GM12873 (cell line): ENCODE results near the gene ESPNL.

Experiments used
- TF ChIP-seq, protein P1 (sequence below): IDR thresholded peaks from 2 replicates; pipeline ENCODE4 v1.5.1; 2012; ENCODE audit warnings: low read depth, mild to moderate bottlenecking, moderate library complexity, low read length, control low read depth; ENCODE audit not compliant: insufficient read depth; ENCODE audit errors: missing control alignments

The ESPNL gene

DNA sequence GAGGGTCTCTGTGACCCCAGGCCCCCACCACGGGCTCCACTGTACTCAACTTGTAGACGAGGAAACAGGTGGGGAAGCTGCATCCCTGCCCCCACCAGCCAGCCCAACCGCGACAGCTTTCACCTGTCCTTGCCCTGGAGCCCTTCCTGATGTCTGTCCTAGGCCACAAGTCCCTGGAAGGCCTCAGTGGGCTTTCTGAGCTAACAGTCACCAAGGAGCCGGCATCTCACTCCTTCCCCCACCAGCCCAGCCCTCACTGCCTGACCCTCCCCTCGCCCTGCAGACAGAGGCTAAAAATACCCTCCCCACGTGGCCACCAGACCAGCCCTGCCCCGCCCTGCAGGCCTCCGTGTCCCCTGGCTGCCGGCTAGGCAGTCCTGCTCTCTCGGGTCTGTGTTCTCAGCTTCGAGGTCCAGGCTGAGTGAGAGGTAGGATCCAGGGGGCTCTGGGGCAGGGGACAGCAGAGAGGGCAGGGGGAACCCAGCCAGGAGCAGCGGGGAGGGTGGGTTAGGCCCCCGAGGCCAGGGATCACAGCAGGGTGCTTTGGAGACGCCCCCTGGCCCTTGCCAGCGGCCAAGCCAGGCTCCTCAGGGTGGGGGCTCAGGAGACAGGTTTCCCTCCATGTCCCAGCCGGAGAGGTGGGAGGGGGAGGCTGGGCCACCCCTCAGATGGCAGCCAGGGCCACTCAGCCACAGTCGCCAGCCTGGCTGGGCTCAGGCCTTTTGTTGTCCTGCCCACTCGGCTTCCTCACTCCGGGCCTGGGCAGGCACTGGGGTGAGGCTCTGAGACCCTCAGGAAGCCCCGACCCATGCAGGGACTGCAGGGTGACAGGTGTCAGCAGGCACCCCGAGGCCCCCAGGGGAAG lies 38.4 kb downstream of the ESPNL start, which contains the start of gene KLHL30:
TSS of gene KLHL30 (plus strand) at position 338 of the 865 bp plus-strand sequence. CDS start 2,087 bp downstream, outside the sequence.
- TF ChIP-seq, protein P1, sequence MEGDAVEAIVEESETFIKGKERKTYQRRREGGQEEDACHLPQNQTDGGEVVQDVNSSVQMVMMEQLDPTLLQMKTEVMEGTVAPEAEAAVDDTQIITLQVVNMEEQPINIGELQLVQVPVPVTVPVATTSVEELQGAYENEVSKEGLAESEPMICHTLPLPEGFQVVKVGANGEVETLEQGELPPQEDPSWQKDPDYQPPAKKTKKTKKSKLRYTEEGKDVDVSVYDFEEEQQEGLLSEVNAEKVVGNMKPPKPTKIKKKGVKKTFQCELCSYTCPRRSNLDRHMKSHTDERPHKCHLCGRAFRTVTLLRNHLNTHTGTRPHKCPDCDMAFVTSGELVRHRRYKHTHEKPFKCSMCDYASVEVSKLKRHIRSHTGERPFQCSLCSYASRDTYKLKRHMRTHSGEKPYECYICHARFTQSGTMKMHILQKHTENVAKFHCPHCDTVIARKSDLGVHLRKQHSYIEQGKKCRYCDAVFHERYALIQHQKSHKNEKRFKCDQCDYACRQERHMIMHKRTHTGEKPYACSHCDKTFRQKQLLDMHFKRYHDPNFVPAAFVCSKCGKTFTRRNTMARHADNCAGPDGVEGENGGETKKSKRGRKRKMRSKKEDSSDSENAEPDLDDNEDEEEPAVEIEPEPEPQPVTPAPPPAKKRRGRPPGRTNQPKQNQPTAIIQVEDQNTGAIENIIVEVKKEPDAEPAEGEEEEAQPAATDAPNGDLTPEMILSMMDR: no peak

DNA sequence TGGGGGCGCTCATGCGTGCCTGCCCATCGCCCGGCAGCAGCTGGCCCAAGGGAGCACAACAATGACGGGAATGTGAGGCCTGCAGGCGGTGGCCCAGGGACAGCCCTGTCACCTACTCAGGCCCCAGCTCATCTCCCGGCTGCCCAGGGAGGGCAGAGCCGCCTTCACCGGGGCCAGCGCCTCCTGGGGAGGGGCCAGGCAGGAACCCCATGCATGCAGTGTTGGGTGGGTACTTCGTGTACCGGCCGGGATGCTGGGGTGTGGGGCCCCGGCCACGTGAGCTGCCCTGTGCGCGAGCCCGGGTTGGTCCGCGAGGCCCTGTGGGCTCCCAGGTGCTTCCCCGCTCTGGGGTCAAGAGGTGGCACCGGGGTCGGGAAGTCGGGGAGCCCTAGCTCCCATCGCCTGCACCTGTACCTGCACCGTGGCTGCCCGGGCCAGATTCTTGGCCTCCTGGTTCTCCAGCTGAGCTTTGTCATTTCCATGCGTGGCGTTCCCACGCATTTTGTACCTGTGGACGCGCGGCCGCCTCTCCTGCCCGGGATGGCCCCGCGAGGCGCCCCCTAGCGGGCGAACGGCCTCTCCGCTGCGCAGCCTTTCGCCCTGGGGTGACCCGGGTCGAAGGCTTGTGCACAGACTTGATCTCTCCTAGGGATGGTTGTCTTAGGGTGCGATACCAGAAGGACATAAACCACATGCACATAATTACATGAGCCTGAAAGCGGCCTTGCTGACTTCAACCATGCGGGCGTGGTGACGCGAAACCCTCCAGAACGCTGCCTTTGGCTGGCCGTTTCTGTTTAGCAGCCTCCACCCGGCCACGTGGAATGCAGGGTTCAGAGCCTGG lies 39.3 kb downstream of the ESPNL start:
- TF ChIP-seq, protein P1: peak; percentile 61

DNA sequence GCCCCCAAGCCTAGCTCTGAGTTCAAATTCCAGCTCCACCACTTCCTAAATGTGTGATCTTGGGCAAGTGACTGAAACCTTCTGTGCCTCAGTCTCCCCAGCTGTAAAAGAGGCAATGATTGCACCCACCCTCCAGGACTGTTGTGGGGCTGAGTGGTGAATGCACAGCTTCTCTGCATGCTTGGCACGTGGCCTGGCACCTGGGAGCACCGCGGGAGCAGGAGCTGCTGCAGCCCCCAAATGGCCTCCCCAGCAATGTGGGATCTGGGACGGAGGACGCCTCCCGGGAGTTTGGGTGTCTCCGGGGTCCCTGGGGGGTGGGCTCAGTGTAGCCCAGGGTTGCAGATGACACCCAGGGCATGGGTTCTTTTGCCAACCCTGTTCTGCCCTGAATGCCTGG lies 39.9 kb downstream of the ESPNL start:
- TF ChIP-seq, protein P1: no peak

DNA sequence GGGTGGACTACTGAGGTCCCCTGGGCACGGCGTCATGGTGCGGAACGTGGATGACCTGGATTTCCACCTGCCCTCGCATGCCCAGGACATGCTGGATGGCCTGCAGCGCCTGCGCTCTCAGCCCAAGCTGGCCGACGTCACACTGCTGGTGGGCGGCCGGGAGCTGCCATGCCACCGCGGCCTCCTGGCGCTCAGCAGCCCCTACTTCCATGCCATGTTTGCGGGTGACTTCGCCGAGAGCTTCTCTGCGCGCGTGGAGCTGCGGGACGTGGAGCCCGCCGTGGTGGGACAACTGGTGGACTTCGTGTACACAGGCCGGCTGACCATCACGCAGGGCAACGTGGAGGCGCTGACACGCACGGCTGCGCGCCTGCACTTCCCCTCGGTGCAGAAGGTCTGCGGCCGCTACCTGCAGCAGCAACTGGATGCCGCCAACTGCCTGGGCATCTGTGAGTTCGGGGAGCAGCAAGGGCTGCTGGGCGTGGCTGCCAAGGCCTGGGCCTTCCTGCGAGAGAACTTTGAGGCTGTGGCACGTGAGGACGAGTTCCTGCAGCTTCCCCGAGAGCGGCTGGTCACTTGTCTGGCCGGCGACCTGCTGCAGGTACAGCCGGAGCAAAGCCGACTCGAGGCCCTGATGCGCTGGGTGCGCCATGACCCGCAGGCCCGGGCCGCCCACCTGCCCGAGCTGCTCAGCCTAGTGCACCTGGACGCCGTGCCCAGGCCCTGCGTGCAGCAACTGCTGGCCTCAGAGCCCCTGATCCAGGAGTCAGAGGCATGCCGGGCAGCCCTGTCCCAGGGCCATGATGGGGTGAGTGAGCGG lies 40.8 kb downstream of the ESPNL start:
- TF ChIP-seq, protein P1: no peak

DNA sequence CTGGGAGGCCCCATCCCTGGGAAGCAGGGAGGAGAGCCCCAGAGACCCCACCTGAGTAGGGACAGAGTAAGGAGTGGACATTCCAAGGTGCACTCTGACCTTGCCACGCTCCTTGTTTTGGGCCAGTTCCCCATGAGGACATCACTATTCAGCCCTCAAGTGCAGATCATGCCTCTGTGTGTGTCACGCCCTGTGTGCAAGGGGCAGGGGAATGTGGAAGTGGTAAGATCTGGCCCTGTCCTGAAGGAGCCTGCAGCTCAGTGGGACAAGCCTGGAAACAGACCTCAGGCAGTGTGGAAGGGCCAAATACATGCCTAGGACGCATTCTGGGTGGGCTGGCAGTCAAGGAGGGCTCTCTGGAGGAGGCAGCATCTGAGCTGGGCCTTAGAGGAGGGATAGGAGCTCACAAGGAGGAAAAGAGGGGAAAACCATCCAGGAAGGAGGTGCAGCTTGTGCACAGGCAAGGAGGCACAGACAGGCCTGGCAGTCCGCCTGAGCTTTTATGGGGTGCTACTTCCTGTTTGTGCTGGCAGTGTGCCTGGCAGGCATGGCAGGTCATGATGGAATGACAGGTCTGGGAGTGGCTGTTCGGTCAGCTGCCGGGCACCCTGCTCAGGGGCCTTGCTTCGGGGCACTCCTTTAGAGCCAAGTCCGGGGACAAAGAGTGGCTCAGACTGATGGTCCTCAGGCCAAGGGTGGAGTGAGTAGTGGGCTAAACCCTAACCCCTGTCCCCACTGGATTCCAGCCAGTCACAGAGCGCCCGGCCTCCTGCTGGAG lies 41.6 kb downstream of the ESPNL start:
- TF ChIP-seq, protein P1: no peak

DNA sequence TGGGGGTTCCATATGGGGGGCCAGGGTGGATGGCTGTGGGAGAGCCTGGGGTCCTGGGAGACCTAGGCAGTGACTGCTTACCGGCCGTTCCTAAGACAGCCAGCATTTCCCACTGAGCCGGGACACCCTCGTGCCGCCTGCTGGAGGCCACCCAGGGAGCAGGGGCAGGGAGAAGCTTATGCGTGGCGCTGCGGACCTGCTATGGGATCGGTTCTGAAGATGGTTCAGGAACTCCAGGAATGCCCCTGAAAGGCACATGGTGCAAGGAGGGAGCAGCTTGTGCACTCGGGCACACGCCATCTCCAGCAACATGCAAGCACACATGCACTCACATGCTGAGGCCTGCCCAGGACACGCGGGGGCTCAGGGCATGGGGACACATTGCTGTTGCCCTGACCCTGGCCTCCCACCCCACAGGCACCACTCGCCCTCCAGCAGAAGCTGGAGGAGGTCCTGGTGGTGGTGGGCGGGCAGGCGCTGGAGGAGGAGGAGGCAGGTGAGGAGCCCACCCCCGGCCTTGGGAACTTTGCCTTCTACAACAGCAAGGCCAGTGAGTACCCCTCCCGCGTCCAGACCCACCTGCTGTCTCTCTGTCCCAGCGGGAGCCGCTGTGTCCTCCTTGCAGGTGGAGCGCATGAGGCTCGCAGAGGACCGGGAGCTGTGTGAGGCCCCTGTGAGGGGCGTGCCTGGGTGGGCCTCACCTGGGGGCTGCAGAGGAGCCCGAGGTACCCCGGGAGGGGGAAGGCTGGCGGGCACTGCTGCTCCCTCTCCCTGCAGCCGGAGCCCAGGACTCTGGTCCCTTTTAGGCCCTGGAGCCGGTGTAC lies 42.5 kb downstream of the ESPNL start:
- TF ChIP-seq, protein P1: no peak
